Measurements from ENCODE around the gene ZFYVE19.

GRCh38 chr15:40773902-40774301 lies 33.0 kb upstream of the ZFYVE19 start:
- TF ChIP-seq POLR2AphosphoS5 (IDR thresholded peaks at IDR 0.05; ENCODE audit: borderline replicate concordance, low read depth, low read length) (no peak), EZH2 (IDR thresholded peaks at IDR 0.05) (no peak)

Data from SK-N-MC (cell line).